ENCODE data around the gene NEDD1. TPM values are rescaled to one million over a fixed set of nuclear protein-coding genes. Genes with fewer than 3 reads are reported as not detected.

The NEDD1 gene
- total RNA-seq, 1 experiment from 2014 or later = 43.4 TPM

DNA sequence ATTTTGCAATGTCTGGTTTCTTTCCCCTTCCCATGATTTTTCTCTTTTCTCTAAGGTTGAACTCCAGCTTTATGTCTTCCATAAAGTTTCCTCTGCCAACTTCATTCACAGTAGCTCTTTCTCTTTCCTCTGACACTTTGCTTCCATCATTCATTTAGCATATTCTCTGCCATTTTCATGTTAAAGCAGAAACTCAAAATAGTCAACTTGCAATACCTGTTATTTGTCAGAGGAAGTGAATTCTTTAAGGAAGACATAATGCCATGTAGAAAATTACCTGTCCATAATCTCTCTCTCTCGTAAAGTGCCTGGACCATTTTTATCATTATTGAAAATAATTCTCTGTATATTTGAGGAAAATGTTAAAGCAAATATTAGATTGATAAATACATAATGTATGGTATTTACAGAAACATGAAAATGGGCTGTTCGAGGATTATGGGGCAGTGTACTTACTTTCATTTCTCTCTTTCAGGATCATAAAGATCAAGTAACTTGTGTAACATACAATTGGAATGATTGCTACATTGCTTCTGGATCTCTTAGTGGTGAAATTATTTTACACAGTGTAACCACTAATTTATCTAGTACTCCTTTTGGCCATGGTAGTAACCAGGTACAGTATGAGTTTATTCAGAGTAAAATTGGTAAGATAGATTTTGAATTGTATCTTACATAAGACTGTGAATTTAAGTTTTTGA, 12.6 kb downstream of the NEDD1 start:
- Histone ChIP-seq H3K27me3 (ENCODE audit: low read length) (no peaks in the 10 kb centered on the region), H3K36me3 (ENCODE audit: low read depth, low read length) (peaks cover 42% of the 10 kb centered on the region), H3K79me2 (ENCODE audit: low read length) (peaks cover 40% of the 10 kb centered on the region), H3K9me2 (replicated peaks; ENCODE audit: low read length) (no peaks in the 10 kb centered on the region), H3K4me1 (ENCODE audit: insufficient read depth, low read length) (no peaks in the 10 kb centered on the region), H3K4me2 (ENCODE audit: low read length) (no peak overlapping the region), H4K20me1 (ENCODE audit: low read length) (no peaks in the 10 kb centered on the region), H2AFZ (ENCODE audit: low read length) (no peak overlapping the region), H3K27ac (ENCODE audit: low read length) (no peak overlapping the region), H3F3A (ENCODE audit: low read length, unreplicated experiment) (no peaks in the 10 kb centered on the region), H3K4me3 (ENCODE audit: low read length) (no peak overlapping the region), H3K9me3 (ENCODE audit: low read length) (peaks cover 4% of the 10 kb centered on the region), H3K9ac (ENCODE audit: low read length) (no peak overlapping the region)
- TF ChIP-seq EZH2 (IDR thresholded peaks at IDR 0.05; ENCODE audit: low read length, unreplicated experiment) (no peak), EZH2phosphoT487 (IDR thresholded peaks at IDR 0.05; ENCODE audit: borderline replicate concordance, low read length) (no peak)
- TF ChIP-seq, protein P1, sequence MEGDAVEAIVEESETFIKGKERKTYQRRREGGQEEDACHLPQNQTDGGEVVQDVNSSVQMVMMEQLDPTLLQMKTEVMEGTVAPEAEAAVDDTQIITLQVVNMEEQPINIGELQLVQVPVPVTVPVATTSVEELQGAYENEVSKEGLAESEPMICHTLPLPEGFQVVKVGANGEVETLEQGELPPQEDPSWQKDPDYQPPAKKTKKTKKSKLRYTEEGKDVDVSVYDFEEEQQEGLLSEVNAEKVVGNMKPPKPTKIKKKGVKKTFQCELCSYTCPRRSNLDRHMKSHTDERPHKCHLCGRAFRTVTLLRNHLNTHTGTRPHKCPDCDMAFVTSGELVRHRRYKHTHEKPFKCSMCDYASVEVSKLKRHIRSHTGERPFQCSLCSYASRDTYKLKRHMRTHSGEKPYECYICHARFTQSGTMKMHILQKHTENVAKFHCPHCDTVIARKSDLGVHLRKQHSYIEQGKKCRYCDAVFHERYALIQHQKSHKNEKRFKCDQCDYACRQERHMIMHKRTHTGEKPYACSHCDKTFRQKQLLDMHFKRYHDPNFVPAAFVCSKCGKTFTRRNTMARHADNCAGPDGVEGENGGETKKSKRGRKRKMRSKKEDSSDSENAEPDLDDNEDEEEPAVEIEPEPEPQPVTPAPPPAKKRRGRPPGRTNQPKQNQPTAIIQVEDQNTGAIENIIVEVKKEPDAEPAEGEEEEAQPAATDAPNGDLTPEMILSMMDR (conservative IDR thresholded peaks at IDR 0.05; ENCODE audit: low read depth, low read length) = no peak
- DNase-seq (no peak), ATAC-seq (no peak)
- ChIA-PET CTCF (no interaction called here), POLR2A (ENCODE audit: unreplicated experiment) (interaction anchor here (0.6 kb wide), 1 partner anchor 15 kb away, joined by 3 read pairs; no protein-coding TSS in a partner anchor)
- no TSS peak for BruUV-seq (replicated peaks)
- intact Hi-C loops (cut with micrococcal nuclease) = no loop called here

DNA sequence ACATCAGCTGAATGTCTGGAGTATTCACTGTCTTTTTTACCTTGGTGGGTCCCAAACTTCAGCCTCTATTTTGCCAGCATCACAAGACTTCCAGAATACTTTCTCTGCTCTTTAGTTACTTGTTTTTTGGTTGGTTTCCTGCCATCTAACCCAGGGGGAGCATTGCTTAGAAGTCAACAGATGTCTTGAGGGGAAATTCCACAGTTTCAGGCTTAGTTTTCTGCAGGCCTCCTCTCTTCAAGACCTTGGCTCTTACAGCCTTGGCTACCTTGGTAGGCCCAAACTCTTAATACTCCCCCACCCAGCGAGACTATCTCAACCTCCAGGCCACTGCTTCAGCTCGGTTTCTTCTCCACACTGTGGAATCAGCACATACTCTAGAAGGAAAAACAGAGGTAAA, 41.7 kb downstream of the NEDD1 start:
- ATAC-seq = no peak
- Histone ChIP-seq H2AFZ (ENCODE audit: low read length) (no peak overlapping the region), H3K4me3 (ENCODE audit: low read length) (no peak overlapping the region), H3F3A (ENCODE audit: low read length, unreplicated experiment) (no peaks in the 10 kb centered on the region), H4K20me1 (ENCODE audit: low read length) (no peaks in the 10 kb centered on the region), H3K9me2 (replicated peaks; ENCODE audit: low read length) (no peaks in the 10 kb centered on the region), H3K27ac (ENCODE audit: low read length) (no peak overlapping the region), H3K9ac (ENCODE audit: low read length) (no peak overlapping the region), H3K9me3 (ENCODE audit: low read length) (no peaks in the 10 kb centered on the region), H3K27me3 (ENCODE audit: low read length) (no peaks in the 10 kb centered on the region), H3K4me2 (ENCODE audit: low read length) (no peak overlapping the region), H3K4me1 (ENCODE audit: insufficient read depth, low read length) (no peaks in the 10 kb centered on the region), H3K79me2 (ENCODE audit: low read length) (no peaks in the 10 kb centered on the region), H3K36me3 (ENCODE audit: low read depth, low read length) (peaks cover 31% of the 10 kb centered on the region; the same call in 1 of the 2 replicates)
- ChIA-PET CTCF (no interaction called here), POLR2A (ENCODE audit: unreplicated experiment) (no interaction called here)
- TF ChIP-seq, protein P1 (conservative IDR thresholded peaks at IDR 0.05; ENCODE audit: low read depth, low read length) = no peak
- no peak for TF ChIP-seq EZH2phosphoT487 (IDR thresholded peaks at IDR 0.05; ENCODE audit: borderline replicate concordance, low read length)
- no peak for TF ChIP-seq EZH2 (IDR thresholded peaks at IDR 0.05; ENCODE audit: low read length, unreplicated experiment)
- no peak for DNase-seq
- no TSS peak for BruUV-seq (replicated peaks)
- intact Hi-C loops (cut with micrococcal nuclease) = no loop called here

DNA sequence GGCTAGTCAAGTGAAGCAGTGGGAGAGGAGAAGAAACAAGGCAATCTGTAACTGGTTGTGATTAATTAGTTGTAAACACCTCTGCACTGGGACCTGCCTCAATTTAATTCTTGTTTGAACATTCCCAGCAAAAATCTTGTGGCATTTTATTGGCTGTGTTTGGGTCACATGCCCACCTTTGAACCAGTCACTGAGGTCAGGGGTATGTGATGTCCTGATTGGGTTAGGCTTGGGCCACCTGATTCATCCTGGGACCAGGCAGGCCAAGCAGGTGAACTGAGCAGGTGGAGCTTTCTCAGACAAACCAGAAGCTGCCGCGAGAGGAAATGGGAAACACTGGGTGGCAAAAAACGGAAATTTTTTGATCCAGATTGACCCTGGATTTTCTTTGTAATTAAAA, 72.5 kb downstream of the NEDD1 start:
- no peaks in the 10 kb centered on the region for H3K9me2 ChIP-seq (replicated peaks; ENCODE audit: low read length)
- H3K9me3 ChIP-seq (ENCODE audit: low read length) = no peaks in the 10 kb centered on the region
- no TSS peak for BruUV-seq (replicated peaks)
- no peak overlapping the region for H3K4me3 ChIP-seq (ENCODE audit: low read length)
- no peaks in the 10 kb centered on the region for H3K79me2 ChIP-seq (ENCODE audit: low read length)
- no peak overlapping the region for H3K27ac ChIP-seq (ENCODE audit: low read length)
- DNase-seq = no peak
- no peaks in the 10 kb centered on the region for H4K20me1 ChIP-seq (ENCODE audit: low read length)
- TF ChIP-seq, protein P1 (conservative IDR thresholded peaks at IDR 0.05; ENCODE audit: low read depth, low read length) = no peak
- TF ChIP-seq EZH2phosphoT487 (IDR thresholded peaks at IDR 0.05; ENCODE audit: borderline replicate concordance, low read length) = no peak
- TF ChIP-seq EZH2 (IDR thresholded peaks at IDR 0.05; ENCODE audit: low read length, unreplicated experiment) = no peak
- H3K9ac ChIP-seq (ENCODE audit: low read length) = no peak overlapping the region
- no peak overlapping the region for H3K4me2 ChIP-seq (ENCODE audit: low read length)
- ChIA-PET CTCF (no interaction called here), POLR2A (ENCODE audit: unreplicated experiment) (no interaction called here)
- H3K4me1 ChIP-seq (ENCODE audit: insufficient read depth, low read length) = peaks cover 7% of the 10 kb centered on the region; the same call in 1 of the 2 replicates
- H3K36me3 ChIP-seq (ENCODE audit: low read depth, low read length) = no peaks in the 10 kb centered on the region
- ATAC-seq = no peak
- intact Hi-C loops (cut with micrococcal nuclease) = no loop called here
- H2AFZ ChIP-seq (ENCODE audit: low read length) = no peak overlapping the region
- H3F3A ChIP-seq (ENCODE audit: low read length, unreplicated experiment) = no peaks in the 10 kb centered on the region
- no peaks in the 10 kb centered on the region for H3K27me3 ChIP-seq (ENCODE audit: low read length)

Data from PC-3 (cell line).